Stimulated activated CD8-positive, alpha-beta memory T cell treated with anti-CD3 and anti-CD28 coated beads, Interleukin-4, amount 100 ng/mL, for 48 hours (primary cell): Measurements from ENCODE around the gene NME5.

Experiments used
- DNase-seq: peaks from one replicate; pipeline ENCODE4 v3.0.0-alpha.2; 2020

NME5 gene

GRCh38 chr5:138129347-138129746, 9.9 kb downstream of the NME5 start:
- DNase-seq: no peak

- no peak for DNase-seq
Observed at GRCh38 chr5:138128334-138128733, 10.9 kb downstream of the NME5 start.

DNA sequence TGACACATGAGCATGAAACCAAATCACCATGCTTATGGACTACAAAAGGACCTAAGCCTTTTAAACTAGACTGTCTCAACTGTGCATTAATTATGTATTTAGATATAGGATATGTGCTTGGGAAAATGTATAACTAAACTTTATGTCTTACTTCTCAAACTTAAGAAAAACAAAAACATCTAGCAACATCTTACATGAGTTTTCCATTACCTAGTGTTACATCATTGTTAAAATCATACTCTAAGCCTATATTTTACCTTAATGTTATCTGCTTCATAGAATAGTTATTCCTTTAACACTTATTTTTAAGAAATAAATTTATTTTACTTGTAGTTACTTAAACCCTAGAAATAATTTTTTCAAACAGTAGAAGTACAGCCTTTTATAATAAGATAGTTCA, 24.0 kb downstream of the NME5 start:
- DNase-seq: no peak

DNA sequence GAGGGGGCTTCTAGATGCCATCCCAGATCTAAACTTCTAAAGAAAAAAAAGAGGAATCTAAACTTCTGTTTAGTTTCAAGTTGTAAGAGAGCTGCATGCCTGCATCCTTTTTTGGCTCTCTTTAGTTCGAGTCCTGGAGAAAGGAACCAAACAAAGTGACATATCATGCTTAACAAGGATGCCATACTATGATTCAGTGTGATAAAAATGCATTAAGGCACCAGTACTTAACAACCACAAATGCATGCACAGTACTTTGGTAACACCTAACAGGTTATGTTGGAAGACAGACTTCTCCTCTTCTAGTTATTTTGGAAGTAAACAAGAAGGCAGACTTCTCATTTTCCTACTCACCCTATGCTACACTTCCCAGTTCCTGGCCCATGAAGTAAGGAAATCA, 27.3 kb downstream of the NME5 start:
- DNase-seq: no peak

- DNase-seq: no peak
Observed at GRCh38 chr5:138111181-138111580, 28.0 kb downstream of the NME5 start.

- no peak for DNase-seq
Observed at GRCh38 chr5:138110266-138110963, 28.8 kb downstream of the NME5 start.

GRCh38 chr5:138109463-138110265, 29.6 kb downstream of the NME5 start:
- DNase-seq: no peak

DNA sequence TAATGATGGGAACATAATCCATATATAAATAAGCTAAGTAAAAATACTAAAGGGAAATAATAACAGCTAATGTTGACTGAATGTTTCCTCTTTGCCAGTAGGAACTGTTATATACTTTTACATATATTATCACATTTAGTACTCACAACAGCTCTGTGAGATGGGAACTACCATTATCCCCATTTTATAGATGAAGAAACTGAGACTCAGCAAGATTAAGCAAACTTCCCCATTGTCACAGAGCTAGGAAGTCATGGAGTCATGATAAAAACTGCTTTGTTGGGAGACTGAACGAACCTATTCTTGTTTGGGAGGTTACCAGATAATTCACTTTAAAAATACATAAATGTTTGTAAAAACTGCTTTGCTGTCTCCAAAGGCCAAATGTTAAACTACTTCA, 32.0 kb downstream of the NME5 start:
- no peak for DNase-seq

GRCh38 chr5:138105709-138106108, 33.5 kb downstream of the NME5 start:
- DNase-seq: no peak

GRCh38 chr5:138103319-138103637, 36.0 kb downstream of the NME5 start:
- DNase-seq: no peak

DNA sequence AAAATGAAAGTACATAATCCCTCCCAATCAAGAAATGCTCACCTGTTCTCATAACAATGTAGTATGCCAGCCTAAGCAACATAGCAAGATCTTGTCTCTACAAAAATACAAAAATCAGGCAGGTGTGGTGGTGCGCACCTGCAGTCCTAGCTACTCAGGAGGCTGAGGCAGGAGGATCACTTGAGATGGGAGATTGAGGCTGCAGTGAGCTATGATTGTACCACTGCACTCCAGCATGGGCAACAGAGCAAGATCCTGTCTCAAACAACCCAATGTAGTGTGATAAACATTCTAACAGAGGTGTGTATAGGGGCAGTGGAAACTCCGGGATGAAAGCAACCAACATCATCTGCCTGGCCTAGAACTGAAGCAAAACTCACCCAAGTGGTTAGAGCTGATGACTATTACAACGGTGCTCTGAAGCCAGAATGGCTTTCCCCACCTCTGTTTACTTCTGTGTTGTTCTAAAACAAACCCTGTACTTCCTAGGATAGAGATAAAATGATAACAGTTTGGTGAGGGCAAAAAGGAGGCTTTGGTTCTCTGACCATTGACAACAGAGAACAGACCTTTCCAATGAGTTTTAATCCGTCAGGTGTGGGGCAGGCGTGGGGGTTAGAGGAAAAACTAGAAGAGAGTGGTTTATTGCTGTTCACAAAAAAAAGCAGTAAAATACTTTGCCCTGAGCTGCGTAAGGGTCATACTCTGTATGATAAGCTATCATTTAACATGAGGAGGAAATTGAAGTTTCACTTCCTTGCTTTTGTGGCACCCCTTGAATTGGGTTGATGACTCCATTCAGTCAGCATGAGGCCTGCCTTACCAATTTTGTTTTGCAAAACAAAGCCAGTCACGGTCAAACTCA, 36.5 kb downstream of the NME5 start:
- no peak for DNase-seq

- no peak for DNase-seq
Observed at GRCh38 chr5:138096997-138097828, 42.0 kb downstream of the NME5 start.

- DNase-seq: no peak
Observed at GRCh38 chr5:138096363-138096762, 42.9 kb downstream of the NME5 start.

GRCh38 chr5:138095100-138095907, 43.9 kb downstream of the NME5 start:
- DNase-seq: no peak

- DNase-seq: no peak
Observed at GRCh38 chr5:138093036-138093435, 46.2 kb downstream of the NME5 start.

DNA sequence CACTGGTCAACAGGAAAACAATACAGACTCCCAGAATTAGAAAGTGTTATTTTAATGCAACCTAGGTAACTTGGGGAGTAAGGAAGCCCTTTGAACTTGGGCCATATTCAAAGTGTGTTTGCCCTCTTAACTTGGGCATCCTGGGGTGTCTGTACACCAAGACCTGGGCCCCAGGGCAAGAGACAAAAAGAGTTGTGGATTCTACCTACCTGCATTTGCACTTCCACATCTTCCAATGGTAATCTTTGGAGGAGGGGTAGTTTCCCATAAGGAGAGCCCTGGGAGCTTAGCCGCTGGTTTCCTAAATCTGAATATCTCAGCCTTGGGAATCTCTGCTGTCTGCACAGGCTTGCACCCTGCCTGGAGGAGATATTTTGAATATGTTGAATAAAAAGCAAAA, 46.9 kb downstream of the NME5 start:
- no peak for DNase-seq

- DNase-seq: no peak
Observed at GRCh38 chr5:138091685-138092084, 47.5 kb downstream of the NME5 start.

- DNase-seq: no peak
Observed at GRCh38 chr5:138083702-138084101, 55.5 kb downstream of the NME5 start, which contains the start of gene WNT8A. TSS of gene WNT8A (plus strand) at chr5:138084033. CDS start at chr5:138084128, 95 bp downstream.

- no peak for DNase-seq
Observed at GRCh38 chr5:138082033-138082432, 57.2 kb downstream of the NME5 start.

DNA sequence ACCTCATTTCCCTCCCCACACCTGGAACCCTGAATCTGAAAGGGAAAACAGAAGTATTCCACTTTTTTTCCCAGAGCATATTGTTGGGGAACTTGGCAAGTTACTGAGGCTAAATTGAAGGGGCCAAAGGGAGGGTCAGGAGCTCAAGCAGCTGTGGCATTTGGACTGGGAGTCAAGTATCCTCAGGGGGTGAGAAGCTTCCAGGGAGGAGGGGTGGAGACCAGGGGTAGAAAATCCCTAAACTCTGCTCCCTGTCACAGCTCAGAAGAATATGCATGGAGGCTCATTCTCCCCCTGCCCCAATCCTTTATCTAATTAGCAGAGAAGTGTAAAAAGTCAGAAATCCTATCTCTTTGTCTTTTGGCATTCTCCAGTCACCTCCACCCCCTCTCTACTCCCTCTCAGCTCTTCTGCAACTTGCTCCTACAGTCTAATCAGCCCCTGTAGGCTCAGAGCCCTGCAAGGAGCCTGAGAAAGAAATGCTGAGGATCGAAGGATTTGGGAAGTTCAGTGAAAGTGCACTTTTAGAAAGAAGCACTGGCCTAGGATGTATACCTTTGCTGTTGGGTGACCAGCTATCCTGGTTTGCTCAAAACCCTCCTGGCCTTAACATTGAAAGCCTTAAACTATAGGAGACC, 61.1 kb downstream of the NME5 start:
- DNase-seq: no peak

DNA sequence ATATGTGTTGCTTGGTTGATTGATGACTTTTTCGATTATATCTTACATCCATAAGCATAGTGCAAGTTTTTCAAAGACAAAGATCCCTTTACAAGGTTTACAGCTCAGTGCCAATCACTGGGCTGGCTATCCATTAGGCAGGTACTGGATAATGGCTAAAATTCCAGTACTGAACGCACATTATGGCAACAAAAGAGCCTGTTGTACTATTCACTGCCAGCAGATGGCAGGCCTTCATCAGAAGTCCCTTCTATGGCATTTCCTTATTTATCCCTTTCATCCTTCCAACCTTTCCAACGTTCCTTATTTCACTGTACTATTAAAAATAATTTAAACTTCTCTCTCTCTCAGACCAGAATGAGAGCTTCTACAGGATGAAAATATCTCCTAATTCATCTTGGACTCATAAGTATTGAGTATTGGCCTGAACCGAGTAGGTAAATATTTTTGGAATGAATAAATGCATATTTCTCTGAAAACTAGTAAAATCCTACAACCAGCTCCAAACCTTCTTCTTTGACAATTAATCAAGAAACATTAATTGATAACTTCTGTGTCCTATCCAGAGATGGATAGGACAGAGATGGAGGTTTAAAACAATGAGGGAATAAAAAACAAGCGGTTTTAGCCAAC, 62.0 kb downstream of the NME5 start:
- peak; percentile 71 for DNase-seq
